HG03469 (cell line): ENCODE measurements around the gene ITGB8.
"Not testable (repeated sequence)": the region's sequence is repeated elsewhere in the genome, so short reads cannot be mapped to it uniquely, and the experiment has no call there.

Experiments used
- ATAC-seq: cut with Tn5 transposase; IDR thresholded peaks from one replicate; pipeline ENCODE4 v1.9.1; 2021; ENCODE audit warnings: mild to moderate bottlenecking, moderate library complexity, moderate number of reproducible peaks; ENCODE audit not compliant: unreplicated experiment

Gene ITGB8

GRCh38 chr7:20364571-20365196 is 34.0 kb downstream of the ITGB8 start:
- no peak for ATAC-seq

DNA sequence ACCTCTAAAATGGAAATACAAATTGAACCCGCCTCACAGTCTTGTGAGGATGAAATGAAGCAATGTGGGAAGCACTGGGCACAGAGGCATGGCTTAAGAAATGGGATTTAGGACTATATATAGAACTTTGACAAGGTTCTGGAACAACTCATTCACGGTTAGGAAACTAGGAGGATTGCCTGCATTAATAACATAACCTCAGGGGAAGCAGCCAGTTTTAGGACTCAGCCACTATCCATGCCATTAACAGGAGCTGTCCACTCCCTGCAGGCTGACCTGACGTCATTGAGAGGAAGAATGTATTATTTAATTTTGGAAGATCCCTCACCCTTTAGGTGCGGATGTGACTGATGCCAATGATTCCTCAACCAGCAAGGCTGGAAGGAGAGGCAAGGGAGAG is 34.8 kb downstream of the ITGB8 start:
- no peak for ATAC-seq

GRCh38 chr7:20374399-20374798 is 43.7 kb downstream of the ITGB8 start:
- no peak for ATAC-seq

DNA sequence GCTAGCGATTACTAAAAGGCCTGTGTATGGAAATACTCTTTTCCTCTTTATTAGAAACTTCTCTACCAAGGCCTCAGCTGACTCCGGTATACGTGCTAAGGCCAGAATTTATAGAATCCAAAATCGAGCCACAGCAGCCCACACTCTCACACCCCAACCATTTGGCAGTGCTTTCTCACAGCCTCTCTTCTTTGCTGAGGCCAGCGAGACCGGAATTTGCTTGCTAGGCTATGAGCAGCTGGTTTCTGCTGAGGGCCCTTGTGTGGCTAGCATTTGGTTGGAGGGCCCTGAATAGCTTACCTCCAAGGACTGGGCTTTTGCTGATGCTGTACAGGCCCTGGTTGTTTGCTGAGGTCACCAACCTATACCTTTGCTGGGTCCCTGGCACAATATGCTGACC is 46.1 kb downstream of the ITGB8 start:
- no peak for ATAC-seq

- no peak for ATAC-seq
Measured at GRCh38 chr7:20381406-20382034, 50.8 kb downstream of the ITGB8 start.

DNA sequence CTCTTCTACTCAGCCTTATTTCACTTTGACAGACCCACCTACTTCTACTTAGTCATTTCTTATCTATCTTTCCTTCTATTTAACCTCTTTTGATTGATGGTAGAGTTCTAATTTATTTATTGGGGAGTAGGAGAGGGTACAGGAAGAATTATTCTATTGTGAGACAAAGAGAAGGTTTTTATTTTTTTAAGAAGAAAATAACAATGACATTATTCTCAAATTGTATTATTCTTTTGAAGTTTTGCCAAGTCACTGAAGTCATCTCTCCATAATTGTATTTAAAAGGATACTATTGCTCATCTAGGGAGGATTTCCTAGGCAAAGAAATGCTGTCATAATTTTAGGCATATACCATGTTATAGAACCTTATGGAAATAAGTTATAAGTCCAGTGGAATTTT is 52.7 kb downstream of the ITGB8 start:
- no peak for ATAC-seq

DNA sequence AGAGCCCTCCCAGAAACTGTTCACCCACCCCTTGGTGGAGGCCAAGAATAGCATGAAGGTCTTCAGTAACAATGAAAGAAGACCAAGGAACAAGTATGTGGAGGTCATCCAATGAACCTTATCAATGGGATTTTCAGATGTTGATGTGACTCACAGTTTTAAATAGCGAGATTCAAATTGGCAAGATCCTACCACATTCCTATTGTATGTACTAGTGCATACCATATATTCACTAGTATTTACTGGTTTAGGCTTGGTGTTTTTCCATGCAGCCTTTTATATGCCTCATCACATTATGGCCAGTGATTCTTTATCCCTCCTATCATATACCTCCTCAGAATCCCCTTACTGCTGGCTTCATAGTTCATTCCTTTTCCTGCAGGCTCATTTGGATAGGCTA is 54.4 kb downstream of the ITGB8 start:
- ATAC-seq: no peak

GRCh38 chr7:20388084-20388483 is 57.4 kb downstream of the ITGB8 start:
- ATAC-seq: no peak

DNA sequence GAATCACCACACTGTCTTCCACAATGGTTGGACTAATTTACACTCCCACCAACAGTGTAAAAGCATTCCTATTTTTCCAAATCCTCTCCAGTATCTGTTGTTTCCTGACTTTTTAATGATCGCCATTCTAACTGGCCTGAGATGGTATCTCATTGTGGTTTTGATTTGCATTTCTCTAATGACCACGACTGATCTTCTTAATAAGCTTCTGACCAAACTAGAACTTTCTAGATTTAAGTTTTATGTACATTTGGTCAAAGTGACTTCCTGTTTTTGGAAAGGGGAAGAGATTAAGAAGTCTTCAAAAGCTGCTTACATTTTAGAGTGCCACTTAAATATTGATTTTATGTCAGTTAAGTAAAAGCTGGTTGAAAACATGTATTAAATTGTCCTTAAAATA is 58.5 kb downstream of the ITGB8 start:
- ATAC-seq: not testable (repeated sequence)

- no peak for ATAC-seq
Measured at GRCh38 chr7:20393021-20393610, 62.4 kb downstream of the ITGB8 start.

DNA sequence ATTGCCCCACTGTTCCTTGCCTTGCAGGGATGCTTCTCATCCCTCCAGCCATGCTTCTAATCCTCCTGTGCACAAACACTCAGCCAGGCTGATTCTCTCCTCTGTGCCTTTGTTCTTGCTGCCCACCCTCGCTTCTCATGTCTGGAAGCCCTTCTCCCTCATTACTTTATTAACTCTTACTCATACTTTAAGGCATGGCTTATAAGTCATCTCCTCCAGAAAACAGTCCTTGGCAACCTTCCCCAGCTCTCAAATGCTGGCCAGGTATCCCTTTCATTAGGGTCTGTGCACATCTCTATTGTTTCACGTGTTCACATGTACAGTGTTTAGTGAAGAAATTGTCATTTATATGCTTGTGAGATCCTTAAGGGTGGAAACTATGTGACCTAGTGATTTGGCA is 62.9 kb downstream of the ITGB8 start:
- ATAC-seq: no peak

- no peak for ATAC-seq
Measured at GRCh38 chr7:20394284-20394683, 63.6 kb downstream of the ITGB8 start.

GRCh38 chr7:20395104-20395503 is 64.4 kb downstream of the ITGB8 start:
- no peak for ATAC-seq

DNA sequence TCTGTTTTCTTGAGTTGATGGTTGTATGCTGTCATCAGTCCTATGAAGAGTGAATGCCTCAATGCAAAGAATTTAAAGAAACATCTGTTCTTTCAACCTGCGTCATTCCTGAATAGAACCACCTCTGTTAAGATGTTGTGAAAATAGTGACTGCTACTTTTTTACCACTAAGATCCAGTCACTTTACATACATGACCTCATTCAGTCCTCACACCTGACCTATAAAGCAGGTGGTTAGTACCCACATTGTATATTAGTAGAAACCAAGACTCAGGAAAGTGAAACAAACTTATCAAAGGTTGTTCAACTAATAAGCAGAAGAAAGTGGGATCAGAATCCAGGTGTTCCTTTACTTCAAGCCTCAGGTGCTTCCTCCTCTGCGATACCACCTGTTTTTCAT is 64.8 kb downstream of the ITGB8 start:
- peak; percentile 43 for ATAC-seq

GRCh38 chr7:20399521-20399920 is 68.8 kb downstream of the ITGB8 start:
- ATAC-seq: no peak

DNA sequence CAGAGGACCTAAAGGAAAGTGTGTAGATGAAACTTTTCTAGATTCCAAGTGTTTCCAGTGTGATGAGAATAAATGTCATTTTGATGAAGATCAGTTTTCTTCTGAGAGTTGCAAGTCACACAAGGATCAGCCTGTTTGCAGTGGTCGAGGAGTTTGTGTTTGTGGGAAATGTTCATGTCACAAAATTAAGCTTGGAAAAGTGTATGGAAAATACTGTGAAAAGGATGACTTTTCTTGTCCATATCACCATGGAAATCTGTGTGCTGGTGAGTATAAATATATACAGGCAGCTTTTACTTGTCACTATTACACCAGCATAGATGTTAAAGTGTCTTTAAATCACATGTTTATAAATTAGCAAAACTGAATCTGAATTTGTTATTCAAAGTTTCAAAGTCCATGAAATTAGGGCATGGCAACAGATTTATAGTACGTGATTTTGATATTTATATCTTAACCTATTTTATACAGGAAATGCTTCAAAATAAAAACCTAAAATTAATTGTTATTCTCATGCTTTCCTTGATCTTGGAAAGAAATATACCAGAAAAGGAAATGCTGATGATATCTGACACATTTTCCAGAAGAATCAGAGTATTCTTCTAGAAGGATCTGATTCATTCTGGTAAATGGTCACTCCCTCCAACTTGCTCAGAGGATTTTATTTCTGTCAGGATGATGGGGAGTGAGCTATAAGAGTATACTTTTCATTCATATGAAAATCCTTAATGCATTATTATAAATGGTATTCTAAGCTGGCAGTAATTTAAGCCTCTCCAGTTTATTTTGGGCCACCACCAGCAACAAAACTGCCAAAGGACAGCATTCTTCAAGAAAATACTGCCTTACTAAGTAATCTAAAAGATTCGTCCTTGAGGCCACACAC is 71.4 kb downstream of the ITGB8 start:
- ATAC-seq: no peak

DNA sequence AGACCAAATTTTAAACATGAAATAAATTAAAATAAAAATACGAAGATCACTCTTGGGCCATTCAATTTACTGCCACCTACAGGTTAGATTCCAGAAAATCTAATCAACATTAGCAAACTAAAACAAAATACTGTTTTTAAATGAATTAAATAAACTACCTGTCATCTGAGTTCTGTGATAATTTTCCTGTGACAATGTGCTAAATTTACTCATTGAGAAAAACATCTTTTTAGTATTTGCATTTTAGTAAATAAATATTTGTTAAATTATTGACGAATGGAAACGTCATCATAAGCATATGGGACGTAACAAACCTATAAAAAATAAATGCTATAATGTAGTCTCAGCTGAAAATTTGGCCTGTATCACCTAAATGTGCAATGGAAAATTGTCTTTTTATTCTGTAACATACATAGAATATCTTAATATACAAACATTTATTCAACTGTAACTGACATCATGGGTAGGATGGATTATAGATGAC is 72.1 kb downstream of the ITGB8 start:
- no peak for ATAC-seq

DNA sequence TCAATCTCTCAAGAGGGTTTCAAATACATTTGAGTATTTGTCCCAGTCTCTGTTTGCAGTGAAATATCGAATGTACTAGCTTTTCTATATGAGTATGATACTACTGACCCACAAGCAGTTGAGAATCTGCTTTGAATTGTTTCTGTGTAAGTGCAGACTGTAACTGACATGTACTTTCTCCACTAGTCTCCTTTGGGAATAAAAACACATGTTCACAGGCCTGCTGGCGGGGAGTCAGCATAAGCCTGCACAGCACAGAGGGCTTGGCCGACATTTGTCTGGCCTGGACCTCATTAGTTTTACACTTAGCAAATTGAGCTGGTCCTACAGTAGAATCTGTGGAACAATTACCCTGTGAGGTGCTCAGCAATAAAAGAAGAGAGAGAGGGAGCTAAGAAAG is 72.6 kb downstream of the ITGB8 start:
- ATAC-seq: no peak

- no peak for ATAC-seq
Measured at GRCh38 chr7:20404320-20404719, 73.6 kb downstream of the ITGB8 start.

GRCh38 chr7:20407585-20408466 is 77.1 kb downstream of the ITGB8 start:
- no peak for ATAC-seq

DNA sequence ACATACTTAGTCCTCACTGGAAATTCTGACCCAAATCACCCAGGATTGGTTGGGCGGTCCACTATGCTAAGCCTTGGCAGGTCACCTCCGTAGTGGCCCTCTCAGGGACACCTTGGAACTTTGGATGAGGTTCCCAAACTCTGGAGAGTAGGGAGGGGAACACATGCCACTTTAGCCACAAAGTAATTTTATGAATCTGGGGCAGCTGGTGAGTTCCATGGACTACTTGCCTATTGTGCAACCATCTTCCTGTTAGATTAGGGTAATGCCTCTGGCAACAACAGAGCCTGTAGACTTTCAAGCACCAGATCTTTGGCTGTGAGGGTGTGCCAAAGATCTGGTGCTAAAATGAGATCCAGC is 77.7 kb downstream of the ITGB8 start:
- no peak for ATAC-seq
